HG02763 (cell line): ENCODE results near the gene KRTAP3-1.
"Not testable (repeated sequence)": the region's sequence is repeated elsewhere in the genome, so short reads cannot be mapped to it uniquely, and the experiment has no call there.

ENCODE experiments used
- ATAC-seq: cut with Tn5 transposase; IDR thresholded peaks from one replicate; pipeline ENCODE4 v1.9.1; 2021; ENCODE audit warnings: mild to moderate bottlenecking, moderate library complexity; ENCODE audit not compliant: unreplicated experiment

Gene KRTAP3-1

DNA sequence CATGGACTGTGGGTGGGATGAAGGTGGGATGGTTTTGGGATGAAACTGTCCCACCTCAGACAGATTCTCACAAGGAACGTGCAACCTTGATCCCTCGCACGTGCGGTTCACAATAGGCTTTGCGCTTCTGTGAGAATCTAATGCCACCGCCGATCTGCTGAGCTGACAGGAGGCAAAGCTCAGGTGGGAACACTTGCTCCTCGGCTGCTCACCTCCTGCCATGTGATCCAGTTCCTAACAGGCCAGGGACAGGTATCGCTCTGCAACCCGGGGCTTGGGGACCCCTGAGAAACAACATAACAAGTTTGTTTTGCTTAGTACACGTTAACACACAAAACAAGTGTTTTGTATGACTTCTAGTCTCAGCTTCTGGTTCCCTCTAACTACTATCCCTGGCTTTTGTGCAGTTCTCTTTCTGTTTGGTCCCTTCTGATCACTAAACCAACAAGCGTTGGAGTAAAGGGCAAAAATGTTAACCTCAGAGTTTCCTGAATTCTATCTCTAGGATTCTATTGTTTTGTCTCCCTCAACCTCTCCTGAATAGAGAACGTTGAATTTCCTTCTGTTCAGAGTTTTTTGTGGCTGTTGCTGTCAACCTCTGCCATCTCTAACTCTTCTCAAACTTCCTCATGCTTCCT is 7.8 kb upstream of the KRTAP3-1 start:
- no peak for ATAC-seq

DNA sequence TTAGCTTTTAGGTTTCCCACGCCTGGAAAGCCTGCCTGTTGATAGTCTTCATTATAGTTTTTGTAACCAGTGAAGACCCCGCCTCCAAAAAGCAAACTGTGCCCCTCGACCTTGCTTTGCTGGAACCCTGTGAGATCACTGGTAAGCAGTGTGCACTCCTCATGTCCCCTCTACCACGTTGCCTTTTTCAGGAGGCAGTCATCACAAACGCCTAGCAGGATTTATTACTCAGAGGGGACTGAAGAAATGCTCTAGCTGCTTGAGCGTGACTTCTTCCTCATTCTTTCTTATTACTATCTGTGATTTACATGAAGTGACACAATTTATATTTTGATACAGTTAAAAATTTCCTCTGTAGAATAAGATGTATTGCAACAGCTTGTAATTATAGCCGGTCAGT is 6.5 kb upstream of the KRTAP3-1 start:
- ATAC-seq: no peak

DNA sequence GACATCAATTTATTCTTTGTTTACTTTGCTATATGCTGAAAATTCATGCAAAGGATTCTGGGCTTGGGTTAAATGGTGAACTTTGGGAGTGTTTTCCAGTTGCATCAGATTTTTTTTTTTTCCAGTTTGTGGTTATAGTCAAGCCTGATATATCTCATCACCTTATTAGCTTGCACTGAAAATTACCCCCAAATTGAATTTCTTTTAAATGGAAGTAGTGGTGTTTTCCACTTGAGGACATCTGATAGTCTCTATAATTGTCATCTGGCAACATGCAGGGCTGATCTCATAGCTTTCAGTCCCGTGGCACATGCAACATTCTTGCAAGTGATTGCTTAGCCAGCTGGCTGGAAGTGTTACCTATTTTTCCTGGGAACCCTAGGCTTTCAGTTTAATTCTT is 4.7 kb upstream of the KRTAP3-1 start:
- no peak for ATAC-seq

DNA sequence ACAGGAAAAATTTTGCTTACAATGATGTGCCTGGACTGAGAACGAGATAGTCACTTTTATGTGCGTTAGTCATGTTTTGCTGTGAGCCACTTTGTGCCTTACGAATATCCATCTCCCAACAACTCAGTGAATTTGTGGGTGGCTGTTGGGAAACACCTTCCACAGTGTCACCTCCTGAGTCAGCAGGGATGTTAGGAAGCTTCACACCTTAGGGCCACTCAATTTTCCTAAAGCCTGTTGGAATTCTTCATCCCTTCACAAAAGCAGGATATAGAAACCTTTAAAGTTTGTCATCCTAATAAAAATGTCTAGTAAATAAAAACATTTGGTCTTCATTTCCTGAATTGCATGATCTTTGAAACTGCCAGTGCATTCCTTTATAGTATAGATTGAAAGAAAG is 4.3 kb upstream of the KRTAP3-1 start:
- no peak for ATAC-seq

DNA sequence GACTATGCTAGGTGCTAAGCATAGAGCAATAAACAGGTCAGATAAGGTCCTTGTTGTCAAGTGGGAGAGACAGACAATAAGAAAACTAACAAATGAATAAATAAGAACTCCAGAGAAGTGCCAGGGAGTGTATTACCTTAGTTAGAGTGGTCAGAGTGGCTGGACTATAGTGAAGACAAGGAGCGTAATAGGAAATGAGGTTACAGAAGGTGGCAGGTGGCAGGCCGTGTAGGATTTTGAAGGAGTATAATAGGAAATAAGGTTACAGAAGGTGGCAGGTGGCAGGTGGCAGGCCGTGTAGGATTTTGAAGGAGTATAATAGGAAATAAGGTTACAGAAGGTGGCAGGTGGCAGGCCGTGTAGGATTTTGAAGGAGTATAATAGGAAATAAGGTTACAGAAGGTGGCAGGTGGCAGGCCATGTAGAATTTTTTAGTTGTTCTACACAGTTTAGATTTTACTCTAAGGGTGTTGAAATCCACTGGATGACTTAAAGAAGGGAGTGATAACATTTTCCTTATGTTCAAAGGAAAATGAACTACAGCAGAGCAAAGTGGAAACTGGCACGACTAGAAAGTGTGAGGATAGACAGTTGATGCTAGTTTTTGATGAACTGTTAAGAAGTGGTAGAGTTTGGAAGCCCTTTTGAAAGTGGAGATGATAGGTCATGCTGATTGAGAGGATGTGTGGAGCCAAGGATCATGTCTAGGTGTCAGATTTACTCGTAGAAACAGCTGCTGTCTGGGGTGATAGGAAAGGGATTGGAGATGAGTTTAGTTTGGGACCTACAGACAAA is 3.6 kb upstream of the KRTAP3-1 start:
- ATAC-seq: no peak

DNA sequence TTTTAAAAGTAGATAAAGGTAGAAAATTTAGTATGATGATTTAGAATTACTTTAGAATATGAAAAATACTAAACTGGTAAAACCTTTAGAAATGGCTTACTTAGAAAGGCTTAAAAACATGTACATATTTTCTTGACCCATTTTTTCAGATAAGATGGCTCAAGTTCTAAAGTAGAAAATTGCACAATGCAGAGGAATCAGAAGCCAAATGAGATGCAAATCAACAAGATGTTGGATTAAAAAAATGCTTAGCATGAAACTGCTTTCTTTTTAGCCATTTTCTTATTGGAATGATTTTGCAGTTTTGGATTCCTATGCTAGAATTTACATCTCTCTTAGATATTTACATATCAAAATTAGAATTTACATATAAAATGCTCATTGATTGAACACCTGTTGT is 1.5 kb upstream of the KRTAP3-1 start:
- no peak for ATAC-seq

DNA sequence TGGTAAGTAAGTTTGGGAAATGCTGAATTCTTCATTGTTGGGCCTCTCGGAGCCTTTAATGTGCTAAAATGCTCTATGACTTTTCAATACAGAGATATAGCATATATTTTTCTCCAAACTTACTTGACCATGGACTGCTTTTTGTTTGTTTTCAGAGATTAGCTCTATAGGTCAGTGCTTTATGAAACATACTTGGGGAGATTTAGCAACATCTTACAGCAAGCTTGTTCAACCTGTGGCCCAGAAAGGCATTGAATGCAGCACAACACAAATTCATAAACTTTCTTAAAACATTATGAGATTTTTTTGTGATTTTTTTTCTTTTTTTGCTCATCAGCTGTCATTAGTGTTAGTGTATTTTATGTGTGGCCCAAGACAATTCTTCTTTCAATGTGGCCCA is 1.0 kb upstream of the KRTAP3-1 start:
- no peak for ATAC-seq

DNA sequence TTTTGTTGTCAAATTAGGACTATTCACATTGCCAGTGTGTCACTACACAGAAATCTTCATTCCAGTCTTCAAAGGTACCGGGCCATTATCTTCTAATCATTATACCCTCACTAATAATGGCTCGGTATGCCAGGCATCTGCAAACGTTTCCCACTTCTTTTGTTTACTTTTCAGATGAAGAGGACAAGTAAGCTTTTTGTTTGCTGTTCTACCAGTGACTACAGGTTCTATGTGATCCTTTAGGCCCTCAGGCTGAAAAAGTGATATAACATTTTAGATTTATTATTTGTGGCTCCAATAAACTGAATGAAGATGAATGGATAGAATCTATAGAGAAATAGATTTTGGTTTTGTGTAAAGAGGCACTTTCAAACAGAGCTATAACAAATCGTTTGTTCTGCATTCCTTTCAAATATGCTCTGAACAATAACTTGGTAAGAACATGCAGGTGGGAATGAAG is 403 bp upstream of the KRTAP3-1 start:
- ATAC-seq: no peak

DNA sequence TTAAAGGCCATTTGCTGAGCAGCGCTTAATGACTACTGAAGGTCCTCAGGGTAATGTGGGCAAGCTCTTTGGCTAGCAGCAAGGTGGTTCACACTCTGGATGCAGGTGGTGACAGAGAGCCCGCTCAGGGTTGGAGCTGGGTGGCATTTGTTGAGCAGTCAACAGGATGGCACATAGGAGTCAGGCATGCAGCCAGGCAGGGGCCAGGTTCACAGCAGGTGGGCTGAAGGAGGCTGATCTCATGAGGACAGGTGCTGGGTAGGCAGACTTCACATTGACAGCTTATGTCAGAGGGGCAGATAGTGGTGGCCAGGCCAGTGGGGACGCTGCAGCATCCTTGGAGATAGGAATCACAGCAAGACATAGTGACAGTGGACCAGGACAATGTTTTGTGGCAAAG is 4.5 kb downstream of the KRTAP3-1 start:
- no peak for ATAC-seq

DNA sequence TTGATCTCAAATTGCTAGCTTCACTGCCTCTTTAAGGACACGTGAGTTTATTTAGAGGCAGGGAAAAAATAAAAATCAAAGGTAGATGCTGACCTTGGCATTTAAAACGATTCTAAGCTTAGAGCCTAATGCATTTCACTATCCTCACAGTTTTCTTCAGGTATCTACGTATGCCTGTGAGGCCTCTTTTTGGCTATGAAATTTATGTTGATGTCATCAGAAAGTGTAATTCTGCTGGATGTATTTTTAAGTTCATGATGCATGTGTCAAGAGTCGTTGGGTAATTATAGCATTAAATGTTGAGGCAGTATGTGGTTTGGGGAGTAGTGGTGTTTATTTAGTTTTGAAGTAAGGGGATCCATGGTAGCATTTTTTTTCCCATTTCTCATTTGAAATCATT is 5.0 kb downstream of the KRTAP3-1 start:
- no peak for ATAC-seq

DNA sequence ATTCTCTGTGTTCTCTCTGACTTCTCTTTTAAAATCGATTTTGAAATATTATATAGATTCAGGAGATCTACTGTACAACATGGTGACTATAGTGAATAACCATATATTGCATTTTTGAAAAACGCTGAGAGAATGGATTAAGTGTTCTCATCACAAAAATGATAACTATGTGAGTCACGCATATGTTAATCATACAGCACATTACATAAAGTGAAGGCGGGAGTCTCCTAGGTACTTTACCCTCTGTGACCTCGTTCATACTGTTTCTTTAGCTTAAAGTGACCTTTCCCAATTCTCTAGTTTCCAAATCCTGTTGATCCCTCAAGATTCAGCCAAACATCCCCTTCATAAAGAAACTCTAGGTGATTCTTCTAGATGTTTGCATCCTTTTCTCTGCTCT is 6.1 kb downstream of the KRTAP3-1 start:
- ATAC-seq: no peak

DNA sequence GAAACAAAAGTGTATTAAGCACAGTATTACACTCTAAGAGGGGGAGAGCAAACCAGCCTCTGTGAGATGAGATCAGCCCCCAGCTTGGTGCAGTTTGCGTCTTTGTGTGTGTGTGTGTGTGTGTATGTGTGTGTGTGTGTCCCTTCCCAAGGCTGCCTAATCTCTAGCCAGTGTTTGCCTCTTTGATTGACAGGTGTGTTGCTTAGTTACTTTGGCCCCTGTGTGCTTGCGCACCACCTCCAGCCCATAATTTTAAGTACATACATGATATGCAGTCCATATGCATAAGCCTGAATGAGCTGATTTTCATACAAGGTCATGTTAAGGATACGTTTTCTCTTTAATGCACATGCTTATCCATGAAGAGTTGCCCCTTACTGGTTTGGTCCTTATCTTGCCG is 7.1 kb downstream of the KRTAP3-1 start:
- ATAC-seq: no peak

DNA sequence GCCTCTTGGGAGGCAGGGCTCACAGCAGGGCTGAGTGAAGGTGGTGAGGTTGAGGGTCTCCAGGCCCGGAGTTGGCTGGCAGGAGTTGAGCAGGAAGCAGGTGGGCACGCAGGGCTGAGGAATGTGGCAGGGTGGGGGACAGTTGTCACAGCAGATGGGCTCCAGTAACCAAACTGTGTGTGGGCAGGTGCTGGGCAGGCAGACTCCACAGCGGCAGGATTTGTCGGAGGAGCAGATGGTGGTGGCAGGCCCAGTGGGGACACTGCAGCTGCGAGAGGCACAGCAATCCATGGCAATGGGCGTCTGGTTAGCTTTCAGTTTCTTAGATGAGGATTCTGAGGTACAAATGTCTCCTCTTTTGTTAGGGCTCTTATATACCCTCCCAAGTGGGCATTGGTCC is 9.4 kb downstream of the KRTAP3-1 start, which contains the start of gene KRTAP3-2:
TSS of gene KRTAP3-2 (minus strand) at position 344 of the 400 bp plus-strand sequence. CDS start at position 291, 53 bp downstream.
- ATAC-seq: not testable (repeated sequence)

DNA sequence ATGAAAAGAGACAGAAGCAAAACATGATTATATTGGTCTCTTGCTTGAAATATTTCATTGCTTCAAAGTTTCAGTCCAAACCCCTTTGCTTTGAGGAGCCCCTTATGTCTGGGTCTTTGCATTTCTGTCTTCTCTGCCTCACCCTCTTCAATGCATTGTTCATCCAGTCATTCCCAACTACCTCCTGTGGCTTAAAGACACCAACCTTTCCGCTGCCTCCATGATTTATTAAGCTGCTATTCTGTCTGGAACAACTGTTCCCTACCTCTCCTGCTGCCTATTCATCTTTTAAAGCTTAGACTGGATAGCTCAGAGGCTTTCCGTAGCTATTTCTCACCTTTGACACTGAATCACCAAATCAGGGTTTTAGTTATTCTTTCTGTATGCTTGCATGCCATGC is 11.6 kb downstream of the KRTAP3-1 start:
- no peak for ATAC-seq

DNA sequence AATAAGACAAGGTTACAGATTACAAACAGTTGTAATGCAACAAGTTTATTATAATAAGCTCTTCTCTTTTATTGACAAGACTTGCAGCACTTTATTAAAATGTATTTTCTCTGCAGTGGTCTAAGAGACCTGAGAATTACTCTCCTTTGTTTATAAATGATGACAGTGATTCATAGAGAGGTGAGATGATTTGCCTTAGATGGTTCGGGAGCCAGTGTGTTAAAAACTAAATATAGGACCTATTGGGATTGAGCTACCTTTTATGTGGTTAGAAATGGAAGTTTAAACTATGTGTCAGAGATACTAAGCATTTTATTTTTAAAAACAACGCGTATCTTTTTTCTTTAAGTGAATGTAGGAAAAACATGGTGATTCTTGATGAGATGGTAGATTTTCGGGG is 12.1 kb downstream of the KRTAP3-1 start:
- ATAC-seq: no peak

DNA sequence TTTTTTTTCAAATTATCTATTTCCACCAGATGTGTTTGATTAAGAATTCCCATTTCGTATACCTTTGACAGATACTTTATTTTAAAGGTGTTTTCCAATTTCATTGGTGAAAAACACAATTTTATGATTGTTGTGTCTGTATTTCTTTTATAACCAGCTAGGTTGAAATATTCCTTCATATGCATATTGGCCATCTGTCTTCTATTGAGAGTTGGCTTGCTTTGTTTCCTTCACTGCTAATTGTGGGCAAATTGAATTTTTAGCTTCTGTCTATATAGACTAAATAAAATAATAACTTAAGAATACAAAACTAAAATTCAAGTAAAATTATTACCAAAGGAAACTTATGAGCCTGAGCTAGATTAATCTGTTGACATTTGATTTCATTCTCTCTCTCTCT is 13.8 kb downstream of the KRTAP3-1 start:
- ATAC-seq: no peak

DNA sequence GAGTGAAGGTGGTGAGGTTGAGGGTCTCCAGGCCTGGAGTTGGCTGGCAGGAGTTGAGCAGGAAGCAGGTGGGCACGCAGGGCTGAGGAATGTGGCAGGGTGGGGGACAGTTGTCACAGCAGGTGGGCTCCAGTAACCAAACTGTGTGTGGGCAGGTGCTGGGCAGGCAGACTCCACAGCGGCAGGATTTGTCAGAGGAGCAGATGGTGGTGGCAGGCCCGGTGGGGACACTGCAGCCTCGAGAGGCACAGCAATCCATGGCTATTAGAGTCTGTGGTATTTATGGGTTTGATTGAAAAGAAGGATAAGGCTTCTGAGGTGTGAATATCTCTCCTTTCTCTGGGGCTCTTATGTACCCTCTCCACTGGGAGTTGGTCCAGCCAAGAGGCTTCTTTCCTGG is 15.1 kb downstream of the KRTAP3-1 start, which contains the start of gene KRTAP3-3:
TSS of gene KRTAP3-3 (minus strand) at position 326 of the 400 bp plus-strand sequence. CDS start at position 259, 67 bp downstream.
- no peak for ATAC-seq

DNA sequence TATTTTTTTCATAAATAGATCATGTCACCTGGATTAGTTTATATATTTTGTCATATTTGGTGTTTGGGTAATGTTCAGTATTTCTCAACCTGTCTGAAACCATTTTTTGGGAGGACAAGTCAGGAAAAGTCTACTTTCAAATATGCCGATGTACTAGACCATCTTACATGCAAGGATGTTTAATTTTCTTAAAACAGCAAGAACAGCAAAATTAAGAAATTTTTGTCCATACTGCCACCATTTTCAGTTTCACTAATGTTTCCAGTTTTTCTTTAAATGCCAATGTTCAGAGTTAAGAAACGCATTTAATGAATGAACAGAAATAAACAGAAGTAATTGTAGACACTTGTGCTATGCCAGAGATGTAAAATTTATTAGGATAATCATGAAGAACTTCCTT is 15.8 kb downstream of the KRTAP3-1 start:
- no peak for ATAC-seq

DNA sequence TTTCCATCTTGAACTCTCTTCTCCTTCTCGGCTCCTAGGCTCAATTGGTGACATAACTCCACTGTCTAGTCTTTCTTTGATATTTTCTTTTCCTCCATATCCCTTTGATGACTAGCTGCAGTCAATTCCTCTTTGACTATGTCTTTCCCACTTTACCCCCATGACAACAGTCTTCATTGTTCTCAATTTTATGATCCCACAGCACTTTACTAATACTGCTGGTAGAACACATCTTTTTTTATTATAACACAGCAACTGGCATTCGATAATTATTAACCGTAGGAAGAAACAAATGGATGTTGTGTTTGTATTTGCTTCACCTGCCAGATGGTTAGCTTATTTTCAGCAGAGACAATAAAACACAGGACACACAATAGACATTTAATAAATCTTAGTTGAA is 16.3 kb downstream of the KRTAP3-1 start:
- ATAC-seq: no peak

DNA sequence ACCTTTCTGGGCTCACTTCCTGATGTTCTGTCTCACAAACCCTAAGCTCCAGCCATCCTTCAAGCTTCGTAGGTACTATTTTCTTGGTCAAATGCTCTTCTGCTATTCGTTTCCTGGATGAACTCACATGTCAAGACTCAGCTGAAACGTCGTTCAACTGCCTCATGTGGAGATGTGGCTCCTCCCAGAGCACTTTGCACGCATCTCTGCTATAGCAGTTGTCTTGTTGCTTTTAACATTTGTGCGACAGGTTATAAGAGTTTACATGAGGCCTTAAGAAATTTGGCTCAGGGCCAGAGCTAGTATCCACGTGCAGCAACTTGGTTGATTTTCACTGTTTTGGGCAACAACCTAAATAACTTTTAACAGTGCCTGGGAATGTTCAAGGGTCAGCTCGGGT is 22.0 kb downstream of the KRTAP3-1 start:
- ATAC-seq: no peak

DNA sequence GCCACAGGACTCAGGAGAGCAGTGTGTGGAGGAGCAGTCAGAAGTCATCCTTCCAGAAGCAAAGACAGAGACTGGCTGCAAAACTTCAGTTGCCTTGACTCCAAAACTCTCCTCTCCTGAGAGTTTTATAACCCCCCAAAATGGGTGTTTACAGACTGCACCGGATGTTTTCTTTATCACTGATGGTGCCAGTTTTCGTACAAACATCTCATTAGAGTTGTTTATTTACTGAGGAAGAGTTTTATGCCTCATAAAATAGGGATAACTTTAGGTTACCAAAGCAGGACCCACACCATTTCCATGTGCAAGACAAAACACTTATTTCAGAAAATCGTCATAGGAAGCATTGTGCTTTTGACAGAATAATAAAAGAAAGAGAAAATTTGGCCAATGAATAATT is 24.7 kb downstream of the KRTAP3-1 start, which contains the start of gene KRT40:
TSS of gene KRT40 (minus strand) at position 101 of the 400 bp plus-strand sequence. CDS start at position 48, 53 bp downstream.
- ATAC-seq: no peak

DNA sequence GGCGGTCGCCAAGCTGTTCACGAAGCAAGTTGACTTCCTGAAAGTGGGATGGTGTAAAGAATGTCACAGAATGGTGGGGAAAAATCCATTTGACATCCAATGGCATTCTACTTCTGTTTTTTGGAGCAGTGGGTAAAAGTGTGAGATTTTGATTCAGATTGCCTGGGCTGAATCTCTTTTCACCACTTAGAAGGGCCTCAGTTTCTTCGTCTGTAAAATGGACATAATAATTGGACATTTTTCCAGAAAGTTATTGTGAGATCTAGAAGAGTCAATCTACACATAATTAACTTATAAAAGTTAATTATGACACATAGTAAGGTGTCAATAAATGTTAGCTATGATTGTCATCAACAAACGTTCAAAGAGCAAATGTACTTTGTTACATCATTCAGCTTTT is 27.8 kb downstream of the KRTAP3-1 start:
- ATAC-seq: no peak
